ENCODE measurements around the gene ABCD3.
A peak's percentile ranks its signal among the peaks of the same experiment; 100 is the strongest.
"Not testable (repeated sequence)": the region's sequence is repeated elsewhere in the genome, so short reads cannot be mapped to it uniquely, and the experiment has no call there.

ABCD3 gene

DNA sequence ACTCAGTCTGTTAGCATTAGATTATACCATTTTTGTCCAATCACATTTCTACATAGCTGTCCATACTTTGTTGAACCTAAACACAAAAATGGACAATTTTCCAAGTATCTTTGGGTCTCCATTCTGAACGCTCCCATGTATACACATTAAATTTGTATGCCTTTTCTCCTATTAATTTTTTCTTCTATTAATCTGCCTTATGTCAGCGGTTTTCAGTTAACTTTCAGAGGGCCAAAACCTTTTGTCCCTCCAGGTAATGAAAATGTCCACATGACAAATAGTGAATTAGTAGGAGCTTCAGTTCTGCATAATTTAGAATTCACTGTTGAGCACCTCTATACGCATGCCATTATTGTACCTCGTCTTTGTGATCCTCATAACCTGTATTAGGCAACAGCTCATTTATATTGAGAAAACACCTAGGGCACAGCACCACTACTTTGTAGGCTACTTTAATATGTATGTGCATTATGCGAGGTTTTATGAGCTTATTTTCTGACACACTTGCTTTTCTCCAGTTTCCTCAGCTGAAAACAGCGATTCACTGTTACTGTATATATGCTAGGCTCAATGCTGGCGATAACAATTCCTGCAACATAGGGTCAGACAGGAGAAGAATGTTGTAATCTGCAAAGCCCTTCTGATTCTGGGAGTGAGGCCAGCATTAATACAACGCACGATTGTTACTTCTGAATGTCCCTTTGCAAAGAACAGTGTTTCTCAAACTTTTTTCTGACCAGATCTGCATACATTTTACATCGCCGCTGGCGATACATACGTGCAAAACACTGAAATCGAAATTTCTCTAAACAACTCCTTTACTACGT lies 1.1 kb upstream of the ABCD3 start:
- DNase-seq: no peak

DNA sequence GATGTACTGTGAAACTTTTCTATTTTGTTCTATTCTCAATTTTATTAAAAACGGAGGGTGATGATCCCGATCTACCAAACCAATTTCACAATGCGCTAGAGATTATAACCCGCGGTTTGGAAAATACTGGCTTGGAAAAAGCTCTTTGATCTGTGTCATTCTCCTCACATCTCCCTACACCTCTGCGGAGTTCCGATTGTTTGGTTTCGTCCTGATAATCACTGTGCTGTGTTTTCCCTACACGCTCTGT lies 536 bp upstream of the ABCD3 start:
- DNase-seq: no peak

DNA sequence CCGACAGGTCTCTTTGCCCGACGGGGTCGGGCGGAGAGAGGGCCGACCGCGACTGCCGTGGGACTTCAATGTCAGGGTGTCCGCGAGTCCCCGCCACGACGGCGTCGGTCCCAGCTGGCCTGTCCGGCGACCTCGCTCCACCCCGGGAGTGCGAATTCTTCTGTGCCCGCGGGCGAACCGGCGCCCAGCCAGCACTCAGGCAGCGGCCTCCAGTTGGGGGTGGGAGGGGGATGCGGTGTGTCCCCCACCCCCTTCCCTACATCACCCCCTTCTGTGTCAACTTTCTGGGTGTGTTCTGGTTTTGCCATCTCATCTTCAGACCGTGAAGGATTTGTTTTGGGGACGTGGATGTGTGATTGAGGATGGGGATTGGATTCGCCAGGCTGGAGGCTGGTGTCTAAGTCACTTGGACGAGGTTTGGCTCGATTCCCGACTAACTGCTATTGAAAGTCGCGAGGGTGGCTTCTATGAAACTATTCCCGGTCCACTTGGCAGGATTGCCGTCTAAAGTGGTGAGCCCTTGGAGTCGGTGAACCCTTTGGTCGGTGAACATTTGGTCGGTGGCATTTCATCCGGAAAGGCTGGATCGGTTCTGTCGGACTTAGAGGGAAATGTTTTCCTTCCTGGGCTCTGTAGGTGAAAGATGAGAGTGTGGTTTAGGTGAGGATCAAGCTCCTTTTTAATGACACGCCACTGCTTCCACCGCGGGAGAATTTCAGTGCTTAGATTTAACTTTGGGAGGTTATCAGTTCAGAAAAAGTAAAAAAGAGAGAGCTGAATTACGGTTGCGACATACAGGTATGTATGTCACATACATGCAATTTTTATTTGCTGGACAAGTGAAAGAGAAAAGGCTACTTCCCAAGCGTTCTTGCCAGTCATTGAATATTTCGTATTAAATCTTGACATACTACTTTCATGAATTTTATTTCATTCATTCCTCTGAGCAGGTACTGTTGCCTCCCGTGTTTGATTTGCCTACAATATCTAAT lies 771 bp downstream of the ABCD3 start:
- DNase-seq: peak in 1 of 2 experiments; percentile 40

DNA sequence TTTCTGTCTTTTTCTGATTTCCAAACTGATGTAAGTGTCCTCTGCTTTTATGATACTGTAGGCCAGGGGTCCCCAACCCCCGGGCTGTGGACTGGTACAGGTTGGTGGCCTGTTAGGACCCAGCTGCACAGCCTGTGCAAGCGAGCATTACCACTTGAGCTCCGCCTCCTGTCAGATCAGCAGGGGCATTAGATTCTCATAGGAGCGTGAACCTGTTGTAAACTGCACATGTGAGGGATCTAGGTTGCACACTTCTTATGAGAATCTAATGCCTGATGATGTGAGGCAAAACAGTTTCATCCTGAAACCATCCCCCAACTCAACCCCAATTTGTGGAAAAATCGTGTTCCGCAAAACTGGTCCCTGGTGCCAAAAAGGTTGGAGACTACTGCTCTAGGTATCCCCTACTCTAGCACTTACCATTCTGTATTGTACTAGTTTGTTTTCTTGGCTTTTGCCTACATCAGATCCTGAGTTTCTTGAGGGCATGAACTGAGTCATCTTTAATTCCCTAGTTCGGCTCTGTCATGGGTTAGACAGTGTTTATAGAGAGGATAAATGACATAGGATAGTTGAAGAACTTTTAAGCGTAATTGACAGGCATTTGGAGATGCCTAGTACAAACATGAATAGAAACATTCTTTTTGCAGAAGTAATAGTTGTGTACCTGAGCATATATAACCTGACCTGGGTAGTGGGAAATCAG lies 4.1 kb downstream of the ABCD3 start:
- no peak for DNase-seq

DNA sequence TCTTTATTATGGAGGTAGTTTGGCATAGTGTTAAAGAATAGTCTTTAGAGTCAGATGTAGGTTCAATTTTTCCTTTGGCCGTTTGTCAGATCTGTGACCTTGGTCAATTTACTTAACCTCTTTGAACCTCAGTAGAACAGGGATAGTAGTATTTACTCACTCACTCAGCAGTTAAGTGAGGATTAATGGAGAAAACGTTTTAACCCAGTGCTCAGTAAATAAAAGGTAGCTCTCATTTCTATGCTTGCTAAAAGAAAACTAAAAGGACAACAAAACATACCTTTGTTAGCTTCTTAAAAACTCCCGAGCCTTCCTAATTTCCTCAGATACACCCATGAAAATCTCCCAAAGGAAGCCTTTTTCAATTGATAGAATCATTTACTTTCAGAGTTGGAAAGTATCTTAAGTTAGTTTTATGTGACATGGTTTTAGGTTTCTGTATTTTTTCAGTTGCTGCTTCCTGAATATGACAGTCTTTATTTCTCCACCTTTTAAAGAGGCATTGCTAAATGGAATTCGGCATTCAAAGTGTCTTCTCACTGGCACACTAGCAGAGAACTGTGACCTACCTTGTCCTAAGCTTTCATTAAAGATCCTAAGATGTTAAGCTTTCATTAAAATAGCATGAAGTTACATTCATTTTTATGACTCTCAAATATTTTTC lies 7.8 kb downstream of the ABCD3 start:
- DNase-seq: no peak

DNA sequence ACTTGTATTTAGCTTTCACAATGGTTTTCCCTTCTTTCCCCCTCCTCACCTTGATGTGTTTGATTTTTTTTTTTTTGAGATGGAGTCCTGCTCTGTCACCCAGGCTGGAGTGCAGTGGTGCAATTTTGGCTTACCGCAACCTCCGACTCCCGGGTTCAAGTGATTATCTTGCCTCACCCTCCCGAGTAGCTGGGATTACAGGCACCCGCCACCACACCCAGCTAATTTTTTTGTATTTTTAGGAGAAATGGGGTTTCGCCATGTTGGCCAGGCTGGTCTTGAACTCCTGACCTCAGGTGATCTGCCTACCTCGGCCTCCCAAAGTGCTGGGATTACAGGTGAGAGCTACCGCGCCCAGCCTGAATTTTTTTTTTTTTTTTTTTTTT lies 8.3 kb downstream of the ABCD3 start:
- not testable (repeated sequence) for DNase-seq

DNA sequence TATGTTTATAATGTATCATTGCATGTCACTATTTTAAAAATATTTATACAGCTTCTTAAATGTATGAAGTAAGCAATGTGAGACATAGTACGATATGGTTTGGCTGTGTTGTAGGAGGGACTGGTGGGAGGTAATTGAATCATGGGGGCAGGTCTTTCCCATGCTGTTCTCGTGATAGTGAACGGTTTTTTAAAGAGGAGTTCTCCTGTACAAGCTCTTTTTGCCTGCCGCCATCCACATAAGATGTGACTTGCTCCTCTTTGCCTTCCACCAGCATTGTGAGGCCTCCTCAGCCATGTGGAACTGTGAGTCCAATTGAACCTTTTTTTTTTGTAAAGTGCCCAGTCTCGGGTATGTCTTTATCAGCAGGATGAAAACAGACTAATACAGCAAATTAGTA lies 10.3 kb downstream of the ABCD3 start:
- no peak for DNase-seq

DNA sequence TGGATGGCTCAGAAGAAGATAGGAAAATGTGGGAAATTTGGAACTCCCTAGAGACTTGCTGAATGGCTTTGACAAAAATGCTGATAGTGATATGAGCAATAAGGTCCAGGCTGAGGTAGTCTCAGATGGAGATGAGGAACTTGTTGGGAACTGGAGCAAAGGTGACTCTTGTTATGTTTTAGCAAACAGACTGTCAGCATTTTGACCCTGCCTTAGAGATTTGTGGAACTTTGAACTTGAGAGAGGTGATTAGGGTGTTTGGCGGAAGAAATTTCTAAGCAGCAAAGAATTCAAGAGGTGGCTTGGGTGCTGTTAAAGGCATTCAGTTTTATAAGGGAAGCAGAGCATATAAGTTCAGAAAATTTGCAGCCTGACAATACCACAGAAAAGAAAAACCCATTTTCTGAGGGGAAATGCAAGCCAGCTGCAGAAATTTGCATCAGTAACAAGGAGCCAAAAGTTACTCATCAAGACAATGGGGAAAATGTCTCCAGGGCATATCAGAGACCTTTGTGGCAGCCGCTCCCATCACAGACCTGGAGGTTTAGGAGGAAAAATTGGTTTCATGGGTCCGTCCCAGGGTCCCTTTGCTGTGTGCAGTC lies 10.8 kb downstream of the ABCD3 start:
- not testable (repeated sequence) for DNase-seq

DNA sequence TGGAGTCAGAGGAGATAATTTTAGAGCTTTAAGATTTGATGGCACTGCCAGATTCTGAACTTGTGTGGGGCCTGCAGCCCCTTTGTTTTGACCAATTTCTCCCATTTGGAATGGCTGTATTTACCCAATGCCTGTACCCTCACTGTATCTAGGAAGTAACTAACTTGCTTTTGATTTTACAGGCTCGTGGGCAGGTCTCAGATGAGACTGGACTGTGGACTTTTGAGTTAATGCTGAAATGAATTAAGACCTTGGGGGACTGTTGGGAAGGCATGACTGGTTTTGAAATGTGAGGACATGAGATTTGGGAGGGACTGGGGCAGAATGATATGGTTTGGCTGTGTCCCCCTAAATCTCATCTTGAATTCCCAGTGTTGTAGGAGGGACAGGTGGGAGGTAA lies 11.9 kb downstream of the ABCD3 start:
- DNase-seq: not testable (repeated sequence)

DNA sequence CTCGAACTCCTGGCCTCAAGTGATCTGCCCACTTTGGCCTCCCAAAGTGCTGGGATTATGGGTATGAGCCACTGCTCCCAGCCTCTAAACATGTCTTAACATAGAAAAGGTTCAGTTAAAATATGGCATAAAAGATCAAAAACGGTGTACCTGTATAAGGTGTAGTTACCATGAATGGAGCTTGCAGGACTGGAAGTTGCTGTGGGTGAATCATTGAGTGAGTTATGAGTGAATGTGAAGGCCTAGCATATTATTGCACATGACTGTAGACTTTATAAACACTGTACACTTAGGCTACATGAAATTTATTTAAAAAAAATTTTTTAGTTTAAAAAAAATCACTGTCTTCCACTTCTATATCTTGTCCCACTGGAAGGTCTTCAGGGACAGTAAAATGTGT lies 15.7 kb downstream of the ABCD3 start:
- no peak for DNase-seq

DNA sequence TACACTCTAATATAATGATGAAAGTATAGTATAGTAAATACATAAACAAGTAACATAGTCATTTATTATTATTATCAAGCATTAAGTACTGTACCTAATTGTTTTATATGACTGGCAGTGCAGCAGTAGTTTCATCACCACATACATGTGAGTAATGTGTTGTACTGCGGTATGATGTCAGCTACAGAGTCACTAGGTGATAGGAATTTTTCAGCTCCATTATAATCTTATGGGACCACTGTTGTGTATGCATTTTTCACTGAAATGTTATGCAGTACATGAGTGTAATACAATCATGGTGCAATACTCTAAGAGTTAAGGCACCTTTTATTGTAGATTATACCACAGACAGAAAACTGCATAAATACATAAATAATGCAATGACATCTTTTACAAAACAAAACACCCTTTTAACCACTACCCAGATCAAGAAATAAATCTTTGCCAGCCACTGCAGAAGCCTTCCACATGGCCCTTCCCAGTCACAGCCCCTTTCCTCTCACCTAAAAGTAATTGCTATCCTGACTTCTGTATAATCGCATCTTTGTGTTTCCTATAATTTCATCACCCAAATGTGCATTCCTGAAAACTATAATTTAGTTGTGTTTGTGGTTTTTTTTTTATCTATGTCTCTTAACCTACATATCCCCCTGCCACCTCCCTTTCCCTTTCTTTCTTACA lies 16.3 kb downstream of the ABCD3 start:
- no peak for DNase-seq

DNA sequence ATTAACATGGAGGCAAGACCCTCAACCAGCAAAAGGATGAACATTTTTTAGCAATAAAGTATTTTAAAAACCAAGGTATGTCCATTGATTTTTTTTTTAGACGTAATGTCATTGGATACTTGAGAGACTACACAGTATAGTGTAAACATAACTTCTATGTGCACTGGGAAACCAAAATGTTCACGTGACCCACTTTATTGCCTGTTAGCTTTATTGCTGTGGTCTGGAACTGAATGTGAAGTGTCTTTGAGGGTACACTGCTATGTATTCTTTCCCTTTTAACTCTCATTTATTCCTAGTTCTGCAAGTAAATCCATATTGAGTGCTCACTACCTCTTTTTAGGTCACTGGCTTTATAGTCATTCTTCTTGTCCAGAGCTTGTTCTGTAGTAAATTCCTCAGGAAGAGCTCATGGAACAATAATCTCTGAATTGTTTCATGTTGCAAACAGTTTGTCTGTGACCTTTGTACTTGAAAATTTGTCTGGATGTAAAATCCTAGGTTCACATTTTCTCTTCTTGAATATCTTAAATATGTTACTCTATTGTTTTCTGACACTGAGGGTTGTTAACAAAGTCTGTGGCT lies 20.6 kb downstream of the ABCD3 start:
- no peak for DNase-seq

DNA sequence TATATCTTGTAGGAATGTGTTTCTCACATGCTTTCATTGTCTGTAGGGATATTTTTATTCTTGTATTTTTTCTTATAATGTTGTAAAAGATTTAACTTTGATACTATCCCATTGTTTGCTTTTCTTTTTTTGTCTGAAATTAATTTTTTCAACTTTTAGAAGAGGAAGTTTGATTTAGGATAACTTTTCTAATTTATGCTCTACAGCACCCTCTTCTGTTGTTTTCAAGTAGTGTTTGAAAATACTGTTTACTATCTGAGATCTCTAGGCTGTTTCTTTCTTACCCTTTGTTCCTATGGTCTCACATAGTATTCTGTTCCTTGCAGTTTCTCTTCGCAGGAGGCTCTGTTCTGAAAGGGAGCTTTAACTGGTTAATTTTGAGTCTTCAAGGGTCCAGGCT lies 21.9 kb downstream of the ABCD3 start:
- no peak for DNase-seq

DNA sequence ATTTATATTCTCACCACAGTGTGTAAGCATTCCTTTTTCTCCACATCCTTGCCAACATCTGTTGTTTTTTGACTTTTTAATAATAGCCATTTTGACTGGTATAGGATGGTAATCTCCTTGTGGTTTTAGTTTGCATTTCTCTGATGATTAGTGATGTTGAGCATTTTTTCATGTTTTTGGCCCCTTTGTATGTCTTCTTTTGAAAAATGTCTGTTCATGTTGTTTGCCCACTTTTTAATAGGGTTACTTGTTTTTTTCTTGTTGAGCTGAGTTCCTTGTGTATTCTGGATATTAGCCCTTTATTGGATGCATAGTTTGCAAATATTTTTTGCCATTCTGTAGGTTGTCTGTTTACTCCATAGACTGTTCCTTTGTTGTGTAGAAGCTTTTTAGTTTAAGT lies 24.9 kb downstream of the ABCD3 start:
- not testable (repeated sequence) for DNase-seq

DNA sequence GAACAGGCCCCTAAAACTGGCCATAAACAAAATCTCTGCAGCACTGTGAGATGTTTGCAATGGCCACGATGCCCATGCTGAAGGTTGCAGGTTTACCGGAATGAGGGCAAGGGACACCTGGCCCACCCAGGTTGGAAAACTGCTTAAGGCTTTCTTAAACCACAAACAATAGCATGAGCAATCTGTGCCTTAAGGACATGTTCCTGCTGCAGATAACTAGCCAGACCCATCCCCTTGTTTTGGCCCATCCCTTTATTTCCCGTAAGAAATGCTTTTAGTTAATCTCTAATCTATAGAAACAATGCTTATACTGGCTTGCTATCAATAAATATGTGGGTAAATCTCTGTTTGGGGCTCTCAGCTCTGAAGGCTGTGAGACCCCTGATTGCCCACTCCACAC lies 26.6 kb downstream of the ABCD3 start:
- DNase-seq: not testable (repeated sequence)

DNA sequence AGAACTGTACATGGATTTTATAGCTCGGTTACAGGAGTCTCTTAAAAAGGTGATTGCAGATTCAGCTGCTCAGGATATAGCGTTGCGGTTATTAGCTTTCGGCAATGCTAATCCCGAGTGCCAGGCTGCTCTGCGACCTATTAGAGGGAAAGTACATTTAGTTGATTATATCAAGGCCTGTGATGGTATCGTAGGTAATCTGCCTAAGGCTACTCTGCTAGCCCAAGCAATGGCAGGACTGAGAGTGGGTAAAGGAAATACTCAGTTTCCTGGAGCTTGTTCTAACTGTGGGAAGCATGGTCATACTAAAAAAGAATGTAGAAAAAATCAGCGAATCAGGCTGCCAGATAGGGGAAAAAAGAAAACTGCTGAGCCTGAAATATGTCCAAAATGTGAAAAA lies 27.5 kb downstream of the ABCD3 start:
- DNase-seq: not testable (repeated sequence)

DNA sequence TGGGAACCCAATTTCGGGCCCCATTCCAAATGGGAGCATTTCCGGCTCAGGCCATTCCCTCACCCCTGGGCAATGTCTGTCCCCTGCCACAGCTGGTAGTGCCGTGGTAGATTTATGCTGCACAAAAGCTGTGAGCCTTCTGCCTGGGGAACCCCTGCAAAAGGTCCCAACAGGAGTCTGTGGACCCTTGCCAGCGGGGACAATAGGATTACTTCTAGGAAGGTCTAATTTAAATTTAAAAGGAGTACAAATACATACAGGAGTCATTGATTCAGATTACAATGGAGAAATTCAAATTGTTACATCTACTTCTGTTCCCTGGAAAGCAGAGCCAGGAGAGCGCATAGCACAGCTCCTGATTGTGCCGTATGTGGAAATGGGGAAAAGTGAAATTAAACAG lies 28.0 kb downstream of the ABCD3 start:
- DNase-seq: not testable (repeated sequence)

DNA sequence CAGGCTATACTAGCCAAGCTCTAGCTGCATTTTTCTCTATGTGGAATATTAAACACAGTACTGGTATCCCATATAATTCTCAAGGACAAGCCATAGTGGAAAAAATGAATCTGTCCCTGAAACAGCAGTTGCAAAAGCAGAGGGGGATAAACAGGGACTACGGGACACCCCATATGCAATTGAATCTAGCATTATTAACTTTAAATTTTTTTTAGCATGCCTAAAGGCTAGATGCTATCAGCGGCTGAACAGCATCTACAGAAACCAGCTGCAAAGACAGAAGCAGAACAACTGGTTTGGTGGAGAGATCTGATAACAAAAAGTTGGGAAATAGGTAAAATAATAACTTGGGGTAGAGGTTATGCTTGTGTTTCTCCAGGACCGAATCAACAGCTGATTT lies 30.6 kb downstream of the ABCD3 start:
- DNase-seq: not testable (repeated sequence)

DNA sequence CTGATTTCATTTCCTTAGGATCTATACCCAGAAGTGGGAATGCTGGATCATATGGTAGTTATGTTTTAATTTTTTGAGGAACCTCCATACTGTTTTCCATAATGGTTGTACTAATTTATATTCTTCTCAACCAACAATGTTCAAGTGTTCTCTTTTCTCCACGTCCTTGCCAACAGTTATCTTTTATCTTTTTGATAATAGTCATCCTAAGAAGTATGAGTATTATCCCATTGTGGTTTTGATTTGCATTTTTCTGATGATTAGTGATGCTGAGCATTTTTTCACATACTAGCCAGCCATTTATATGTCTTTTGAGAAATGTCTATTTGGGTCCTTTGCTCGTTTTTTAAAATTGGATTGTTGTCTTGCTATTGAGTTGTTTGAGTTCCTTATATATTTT lies 38.5 kb downstream of the ABCD3 start:
- DNase-seq: no peak

DNA sequence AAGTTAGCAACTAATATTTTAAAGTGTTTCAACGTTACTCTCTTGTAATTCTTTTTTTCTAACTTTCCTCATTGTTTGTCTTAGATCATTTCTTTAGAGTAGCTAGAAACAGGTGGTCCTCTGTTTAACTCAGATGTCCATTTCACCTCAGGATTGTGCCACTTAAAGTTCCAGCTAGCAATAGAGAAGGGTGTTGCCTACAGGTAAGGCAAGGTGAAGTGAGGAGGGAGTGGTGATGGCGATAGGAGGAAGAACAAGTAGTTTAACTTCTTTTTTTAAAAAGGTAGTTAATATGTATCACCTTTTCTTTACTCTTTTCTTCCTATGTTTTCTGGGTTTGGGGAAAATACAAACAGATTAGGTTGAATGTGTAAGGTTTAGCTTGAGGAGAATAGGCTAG lies 44.4 kb downstream of the ABCD3 start:
- DNase-seq: no peak

DNA sequence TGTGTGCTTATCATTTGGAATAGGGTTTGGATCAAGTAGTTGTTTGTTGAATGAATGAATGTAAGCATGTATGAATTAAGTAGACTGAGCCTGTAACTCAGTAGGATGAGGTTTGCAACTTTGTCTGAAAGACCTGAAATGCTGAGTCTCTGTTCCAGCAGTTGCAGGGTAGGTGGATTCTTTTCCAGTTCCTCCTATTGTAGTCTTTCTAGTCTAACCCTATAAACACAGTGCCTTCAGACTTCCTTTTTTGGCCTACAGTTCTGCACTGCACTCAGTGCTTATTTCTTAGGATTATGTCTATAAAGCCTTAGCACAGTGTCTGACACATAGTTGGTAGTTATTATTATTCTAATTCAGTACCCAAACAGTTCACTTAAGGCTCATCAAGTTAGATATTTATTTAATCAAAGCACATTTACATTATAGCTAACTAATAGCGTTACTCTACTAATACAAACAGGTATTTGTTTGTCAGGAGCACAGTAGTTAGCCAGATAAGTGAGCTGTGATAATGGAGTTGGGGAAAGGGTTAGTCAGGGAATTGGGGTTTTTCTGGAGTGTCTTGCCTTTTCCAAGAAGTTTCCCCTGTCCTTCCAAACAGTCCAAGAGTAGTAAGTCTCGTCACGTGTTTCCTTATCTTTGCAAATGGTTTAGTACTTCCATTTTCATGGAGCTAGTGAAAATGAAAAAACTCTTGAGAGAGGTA lies 45.0 kb downstream of the ABCD3 start:
- DNase-seq: no peak
